ENCODE data around the gene ARHGEF17. TPM values are rescaled to one million over a fixed set of nuclear protein-coding genes. Genes with fewer than 3 reads are reported as not detected.

The ARHGEF17 gene
- total RNA-seq, 1 donor from 2014 or later, result 77.0 TPM

DNA sequence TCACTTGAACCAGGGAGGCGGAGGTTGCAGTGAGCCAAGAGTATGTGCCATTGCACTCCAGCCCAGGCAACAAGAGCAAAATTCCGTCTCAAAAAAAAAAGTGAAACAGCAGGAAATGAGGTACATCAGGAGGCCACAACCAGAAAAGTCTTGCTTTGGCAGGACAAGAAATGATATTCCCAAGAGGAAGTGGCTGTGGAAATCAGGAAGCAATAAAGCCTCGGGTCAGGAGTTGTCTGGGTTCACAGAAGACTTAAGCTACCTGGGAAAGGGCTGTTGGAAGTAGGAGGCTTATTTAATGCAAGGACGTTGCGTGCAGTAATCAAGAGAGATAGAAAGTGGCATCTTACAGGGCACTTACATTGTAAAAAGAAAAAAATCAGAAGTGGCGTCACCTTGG is 58.9 kb downstream of the ARHGEF17 start:
- no peak for DNase-seq (ENCODE audit: low spot score, unreplicated experiment)
- no peak overlapping the region for H3K27ac Mint-ChIP-seq
- peaks cover 10% of the 10 kb centered on the region for H3K36me3 Mint-ChIP-seq (ENCODE audit: insufficient read depth)
- H3K9me3 Mint-ChIP-seq (ENCODE audit: low read depth), result no peaks in the 10 kb centered on the region
- no peak overlapping the region for H3K4me3 Mint-ChIP-seq (ENCODE audit: low read depth)
- TF ChIP-seq, protein P1, sequence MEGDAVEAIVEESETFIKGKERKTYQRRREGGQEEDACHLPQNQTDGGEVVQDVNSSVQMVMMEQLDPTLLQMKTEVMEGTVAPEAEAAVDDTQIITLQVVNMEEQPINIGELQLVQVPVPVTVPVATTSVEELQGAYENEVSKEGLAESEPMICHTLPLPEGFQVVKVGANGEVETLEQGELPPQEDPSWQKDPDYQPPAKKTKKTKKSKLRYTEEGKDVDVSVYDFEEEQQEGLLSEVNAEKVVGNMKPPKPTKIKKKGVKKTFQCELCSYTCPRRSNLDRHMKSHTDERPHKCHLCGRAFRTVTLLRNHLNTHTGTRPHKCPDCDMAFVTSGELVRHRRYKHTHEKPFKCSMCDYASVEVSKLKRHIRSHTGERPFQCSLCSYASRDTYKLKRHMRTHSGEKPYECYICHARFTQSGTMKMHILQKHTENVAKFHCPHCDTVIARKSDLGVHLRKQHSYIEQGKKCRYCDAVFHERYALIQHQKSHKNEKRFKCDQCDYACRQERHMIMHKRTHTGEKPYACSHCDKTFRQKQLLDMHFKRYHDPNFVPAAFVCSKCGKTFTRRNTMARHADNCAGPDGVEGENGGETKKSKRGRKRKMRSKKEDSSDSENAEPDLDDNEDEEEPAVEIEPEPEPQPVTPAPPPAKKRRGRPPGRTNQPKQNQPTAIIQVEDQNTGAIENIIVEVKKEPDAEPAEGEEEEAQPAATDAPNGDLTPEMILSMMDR (IDR thresholded peaks at IDR 0.05; ENCODE audit: unreplicated experiment), result no peak
- no peaks in the 10 kb centered on the region for H3K27me3 Mint-ChIP-seq
- H3K4me1 Mint-ChIP-seq (ENCODE audit: low read depth), result no peaks in the 10 kb centered on the region

DNA sequence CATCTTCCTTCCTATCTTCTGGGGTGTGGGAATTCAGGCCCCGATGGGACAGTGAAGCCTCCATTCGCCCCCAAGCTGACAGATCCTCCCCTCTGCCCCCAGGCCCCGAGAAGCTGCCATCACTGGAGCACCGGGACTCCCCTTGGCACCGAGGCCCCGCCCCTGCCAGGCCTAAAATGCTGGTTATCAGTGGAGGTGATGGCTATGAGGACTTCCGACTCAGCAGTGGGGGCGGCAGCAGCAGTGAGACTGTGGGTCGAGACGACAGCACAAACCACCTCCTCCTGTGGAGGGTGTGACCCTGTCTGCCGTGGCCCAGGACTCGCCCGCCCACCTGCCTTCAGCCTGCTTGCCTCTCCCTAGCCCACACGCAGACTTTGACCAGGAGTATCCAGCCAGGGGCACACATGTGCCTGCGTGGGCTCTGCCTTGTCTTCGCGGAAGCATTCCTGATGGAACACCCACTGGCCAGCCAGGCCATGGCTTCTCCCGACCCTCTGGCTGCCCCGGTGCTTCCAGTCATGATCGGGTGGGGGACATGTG is 59.5 kb downstream of the ARHGEF17 start:
- TF ChIP-seq, protein P1 (IDR thresholded peaks at IDR 0.05; ENCODE audit: unreplicated experiment), result no peak

DNA sequence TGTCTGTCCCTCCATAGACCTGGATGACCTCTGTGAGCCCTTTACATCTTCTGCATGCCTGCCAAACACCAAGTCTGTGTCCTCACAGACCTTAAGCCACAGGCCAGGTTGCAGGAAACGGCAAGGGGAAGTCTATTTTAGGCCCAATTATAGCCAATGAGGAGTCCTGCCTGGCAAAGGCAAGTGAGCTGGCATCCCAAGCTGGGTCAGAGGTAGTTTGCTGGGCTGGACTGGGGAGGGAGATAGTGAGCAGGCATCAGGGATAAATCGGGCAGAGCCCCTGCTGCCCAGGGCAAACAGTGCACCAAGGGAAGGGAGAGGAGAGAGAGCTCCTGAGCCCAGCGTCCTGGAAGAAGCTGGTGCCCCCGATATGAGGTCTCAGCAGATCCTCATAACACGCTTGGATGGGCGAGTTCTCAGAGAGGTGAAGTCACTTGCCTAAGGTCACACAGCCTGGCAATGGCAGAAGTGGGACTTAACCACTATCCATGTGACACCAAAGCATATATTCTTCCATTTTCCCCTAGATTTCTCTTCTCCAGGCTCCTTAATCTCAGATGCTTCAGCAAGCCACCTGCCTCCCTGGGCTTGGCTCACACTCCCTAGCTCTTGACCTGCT is 64.4 kb downstream of the ARHGEF17 start:
- no peak for DNase-seq (ENCODE audit: low spot score, unreplicated experiment)
- H3K36me3 Mint-ChIP-seq (ENCODE audit: insufficient read depth), result no peaks in the 10 kb centered on the region
- no peak overlapping the region for H3K27ac Mint-ChIP-seq
- TF ChIP-seq, protein P1 (IDR thresholded peaks at IDR 0.05; ENCODE audit: unreplicated experiment), result no peak
- H3K4me1 Mint-ChIP-seq (ENCODE audit: low read depth), result peaks cover 8% of the 10 kb centered on the region
- no peak overlapping the region for H3K4me3 Mint-ChIP-seq (ENCODE audit: low read depth)
- no peaks in the 10 kb centered on the region for H3K9me3 Mint-ChIP-seq (ENCODE audit: low read depth)
- H3K27me3 Mint-ChIP-seq, result peaks cover 4% of the 10 kb centered on the region

More for the DNA sequence above, 59.5 kb downstream of the ARHGEF17 start:
- Mint-ChIP-seq H3K36me3 (ENCODE audit: insufficient read depth) (peaks cover 10% of the 10 kb centered on the region), H3K4me3 (ENCODE audit: low read depth) (no peak overlapping the region), H3K27me3 (no peaks in the 10 kb centered on the region), H3K4me1 (ENCODE audit: low read depth) (no peaks in the 10 kb centered on the region), H3K9me3 (ENCODE audit: low read depth) (no peaks in the 10 kb centered on the region), H3K27ac (no peak overlapping the region)
- DNase-seq (ENCODE audit: low spot score, unreplicated experiment), result no peak

DNA sequence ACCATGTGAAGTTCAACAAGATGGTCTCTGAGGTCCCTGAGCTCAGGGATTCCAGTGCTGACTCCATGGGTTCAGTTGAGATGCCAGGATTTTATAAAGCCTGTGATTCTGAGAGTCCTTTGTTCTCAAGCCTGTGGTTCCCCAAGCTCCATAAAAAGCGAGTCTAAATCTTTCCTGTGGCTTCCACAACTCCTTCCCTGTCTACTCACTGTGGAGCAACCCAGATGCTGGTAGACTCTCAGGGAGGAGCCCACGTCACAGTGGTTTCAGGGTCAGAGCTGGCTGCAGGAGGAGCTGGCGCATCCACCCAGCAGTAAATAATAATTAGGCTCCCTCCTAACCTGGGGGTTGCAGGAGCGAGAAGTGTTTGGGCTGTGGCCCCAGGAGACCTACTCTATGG is 66.1 kb downstream of the ARHGEF17 start:
- Mint-ChIP-seq H3K4me3 (ENCODE audit: low read depth) (no peak overlapping the region), H3K36me3 (ENCODE audit: insufficient read depth) (no peaks in the 10 kb centered on the region), H3K27me3 (peaks cover 6% of the 10 kb centered on the region), H3K4me1 (ENCODE audit: low read depth) (peaks cover 8% of the 10 kb centered on the region), H3K27ac (no peak overlapping the region), H3K9me3 (ENCODE audit: low read depth) (no peaks in the 10 kb centered on the region)
- TF ChIP-seq, protein P1 (IDR thresholded peaks at IDR 0.05; ENCODE audit: unreplicated experiment), result no peak
- no peak for DNase-seq (ENCODE audit: low spot score, unreplicated experiment)

DNA sequence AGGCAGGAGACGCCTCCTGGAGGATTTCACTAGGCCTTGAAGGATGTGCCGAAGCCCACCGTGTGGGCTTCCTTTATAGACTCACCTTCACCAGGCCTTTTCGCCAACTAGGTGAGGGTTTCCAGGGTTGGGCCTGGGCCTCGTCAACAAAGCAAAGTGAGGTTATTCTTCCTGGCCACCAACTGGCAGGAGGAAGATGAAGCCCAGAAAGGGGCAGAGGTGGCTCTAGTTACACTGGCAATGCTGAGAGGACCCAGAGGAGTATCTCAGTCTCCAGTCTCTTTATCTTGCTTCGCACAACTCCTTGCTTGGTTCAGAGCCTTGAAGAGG is 67.7 kb downstream of the ARHGEF17 start:
- Mint-ChIP-seq H3K4me1 (ENCODE audit: low read depth) (peaks cover 8% of the 10 kb centered on the region), H3K9me3 (ENCODE audit: low read depth) (no peaks in the 10 kb centered on the region), H3K27ac (no peak overlapping the region), H3K4me3 (ENCODE audit: low read depth) (peak overlapping the region; percentile 40), H3K27me3 (peaks cover 6% of the 10 kb centered on the region), H3K36me3 (ENCODE audit: insufficient read depth) (no peaks in the 10 kb centered on the region)
- no peak for DNase-seq (ENCODE audit: low spot score, unreplicated experiment)
- TF ChIP-seq, protein P1 (IDR thresholded peaks at IDR 0.05; ENCODE audit: unreplicated experiment), result no peak

Data from progenitor cell of endocrine pancreas (in vitro differentiated cells).